Measurements from ENCODE around the gene ZNF799.
"Not testable (repeated sequence)": the region's sequence is repeated elsewhere in the genome, so short reads cannot be mapped to it uniquely, and the experiment has no call there.

ZNF799 gene

GRCh38 chr19:12364391-12365235, 36.5 kb downstream of the ZNF799 start:
- DNase-seq (ENCODE audit: low read depth in 2 of 2), result peak in 1 of 2 donors; percentile 2

- DNase-seq (ENCODE audit: low read depth in 2 of 2), result not testable (repeated sequence)
Measured at GRCh38 chr19:12362236-12362635, 38.8 kb downstream of the ZNF799 start.

DNA sequence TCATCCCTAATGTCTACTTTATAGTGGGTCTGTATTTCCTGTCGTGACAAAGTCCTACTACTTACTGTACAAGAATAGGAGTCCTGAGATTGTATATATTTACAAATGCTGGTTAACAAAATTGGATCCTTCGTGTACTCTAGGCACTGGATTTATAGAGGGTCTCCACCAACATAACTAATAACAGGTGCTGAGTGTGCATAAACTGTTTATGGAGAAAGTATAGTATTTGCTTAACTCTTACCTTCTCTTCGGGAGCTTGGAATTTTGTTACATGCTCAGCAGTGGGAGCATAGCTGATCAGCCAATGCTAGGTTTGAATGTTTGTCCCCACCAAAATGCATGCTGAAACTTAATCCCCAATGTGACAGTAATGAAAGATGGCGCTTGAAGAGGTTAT, 47.7 kb downstream of the ZNF799 start:
- DNase-seq (ENCODE audit: low read depth in 2 of 2), result no peak

DNA sequence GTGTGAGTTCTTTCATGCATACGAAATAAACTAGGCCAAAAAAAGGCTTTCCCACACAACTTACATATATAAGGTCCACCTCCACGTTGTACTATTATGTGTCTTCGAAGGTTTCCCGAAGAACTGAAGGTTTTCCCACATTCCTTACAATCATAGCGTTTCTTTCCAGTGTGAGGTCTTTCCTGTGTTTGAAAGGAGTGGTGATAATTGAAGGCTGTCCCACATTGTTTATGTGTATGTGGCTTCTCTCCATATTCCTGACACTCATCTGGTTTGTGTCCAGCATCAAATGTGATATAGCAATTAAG, 50.2 kb downstream of the ZNF799 start:
- DNase-seq (ENCODE audit: low read depth in 2 of 2), result no peak

- DNase-seq (ENCODE audit: low read depth in 2 of 2), result no peak
Measured at GRCh38 chr19:12350185-12350889, 50.7 kb downstream of the ZNF799 start.

GRCh38 chr19:12346896-12347295, 54.2 kb downstream of the ZNF799 start:
- no peak for DNase-seq (ENCODE audit: low read depth in 2 of 2)

DNA sequence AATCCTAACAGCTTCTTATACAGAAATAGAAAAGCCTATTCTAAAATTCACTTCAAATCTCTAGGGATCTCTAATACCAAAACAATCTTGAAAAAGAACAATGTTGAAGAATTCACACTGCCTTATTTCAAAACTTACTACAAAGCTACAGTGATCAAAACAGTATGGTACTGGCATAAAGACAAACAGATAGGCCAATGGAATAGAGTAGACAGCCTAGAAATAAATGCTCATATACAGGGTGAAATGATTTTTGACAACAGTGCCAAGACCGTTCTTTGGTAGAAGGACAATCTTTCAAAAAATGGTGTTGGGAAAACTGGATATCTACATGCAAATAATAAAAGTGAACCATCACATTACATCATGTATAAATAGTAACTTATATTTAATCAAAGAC, 55.9 kb downstream of the ZNF799 start:
- no peak for DNase-seq (ENCODE audit: low read depth in 2 of 2)
